Osteoblast (primary cell): ENCODE data around the gene TMEM108. TPM values are rescaled to one million over a fixed set of nuclear protein-coding genes. Genes with fewer than 3 reads are reported as not detected.

Source experiments
- DNase-seq: peaks from one replicate; pipeline ENCODE4 v3.0.0; 2011; ENCODE audit warnings: low spot score, mixed read lengths; ENCODE audit not compliant: insufficient read length; ENCODE audit errors: missing footprints
- H2AFZ ChIP-seq: 2 replicates; pipeline ENCODE4 v1.6.0; 2011; ENCODE audit warnings: mild to moderate bottlenecking, low read length
- H3K27ac ChIP-seq: 2 replicates; pipeline ENCODE4 v1.5.1; 2011; ENCODE audit warnings: mild to moderate bottlenecking, low read depth, low read length, moderate library complexity
- H3K27me3 ChIP-seq: 2 replicates; pipeline ENCODE4 v1.6.0; 2012; ENCODE audit warnings: mild to moderate bottlenecking, control low read depth, inconsistent platforms, low read length, moderate library complexity; ENCODE audit not compliant: insufficient read depth
- H3K36me3 ChIP-seq: 2 replicates; pipeline ENCODE4 v1.5.1; 2011; ENCODE audit warnings: mild to moderate bottlenecking, low read length, control low read depth, moderate library complexity; ENCODE audit not compliant: insufficient read depth
- H3K4me1 ChIP-seq: 2 replicates; pipeline ENCODE4 v1.5.1; 2011; ENCODE audit warnings: mild to moderate bottlenecking, low read length, control low read depth, moderate library complexity; ENCODE audit not compliant: insufficient read depth
- H3K4me2 ChIP-seq: 2 replicates; pipeline ENCODE4 v1.6.0; 2011; ENCODE audit warnings: mild to moderate bottlenecking, low read length; ENCODE audit not compliant: insufficient read depth
- H3K4me3 ChIP-seq: fragments of 200-600 bp; sonication (generic); 3 replicates; pipeline ENCODE4 v1.5.1; 2012; ENCODE audit warnings: mild to moderate bottlenecking, low read length, inconsistent platforms; ENCODE audit not compliant: insufficient read depth
- H3K79me2 ChIP-seq: 2 replicates; pipeline ENCODE4 v1.6.0; 2012; ENCODE audit warnings: mild to moderate bottlenecking, low read length, control low read depth, inconsistent platforms; ENCODE audit not compliant: insufficient read depth
- H3K9me3 ChIP-seq: 2 replicates; pipeline ENCODE4 v1.5.1; 2011; ENCODE audit warnings: low read depth, low read length, control low read depth
- H4K20me1 ChIP-seq: 2 replicates; pipeline ENCODE4 v1.6.0; 2012; ENCODE audit warnings: mild to moderate bottlenecking, low read length, control low read depth; ENCODE audit not compliant: insufficient read depth
- total RNA-seq: library from RNA; depleted of rRNA; stranded (reverse); fragments of >200 nt; gene quantifications from 2 replicates; pipeline ENCODE4 v1.2.3, GENCODE V29; 2012
- TF ChIP-seq, protein P1 (sequence below): IDR thresholded peaks from 2 replicates; pipeline ENCODE4 v1.5.1; 2011; ENCODE audit warnings: mild to moderate bottlenecking, low read depth, low read length, moderate library complexity; ENCODE audit errors: extremely low read depth

Gene TMEM108
- total RNA-seq, 1 donor, result 0.36 TPM

DNA sequence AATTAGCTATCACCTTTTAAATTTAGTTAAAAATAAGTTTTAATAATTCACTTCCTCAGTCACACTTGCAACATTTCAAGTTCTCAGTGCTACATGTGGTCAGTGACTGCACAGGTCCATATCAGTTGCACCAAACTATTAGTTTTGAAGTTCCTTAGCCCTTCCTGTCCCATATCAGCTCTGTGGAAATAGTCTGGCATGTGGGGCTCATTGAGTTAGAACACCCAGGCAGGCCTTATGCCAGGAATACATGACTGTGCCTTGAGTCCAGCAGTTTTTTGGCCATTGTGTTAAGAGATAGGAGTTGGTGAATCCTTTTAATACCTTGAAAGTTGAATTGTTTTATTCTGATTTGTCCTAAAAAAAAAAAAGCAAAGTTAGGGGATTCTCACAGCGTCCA is 207.9 kb downstream of the TMEM108 start:
- no peaks in the 10 kb centered on the region for H3K79me2 ChIP-seq
- no peak overlapping the region for H3K4me3 ChIP-seq
- no peak overlapping the region for H3K27ac ChIP-seq
- H2AFZ ChIP-seq, result no peak overlapping the region
- no peaks in the 10 kb centered on the region for H3K4me1 ChIP-seq
- no peaks in the 10 kb centered on the region for H4K20me1 ChIP-seq
- no peak overlapping the region for H3K4me2 ChIP-seq
- TF ChIP-seq, protein P1, sequence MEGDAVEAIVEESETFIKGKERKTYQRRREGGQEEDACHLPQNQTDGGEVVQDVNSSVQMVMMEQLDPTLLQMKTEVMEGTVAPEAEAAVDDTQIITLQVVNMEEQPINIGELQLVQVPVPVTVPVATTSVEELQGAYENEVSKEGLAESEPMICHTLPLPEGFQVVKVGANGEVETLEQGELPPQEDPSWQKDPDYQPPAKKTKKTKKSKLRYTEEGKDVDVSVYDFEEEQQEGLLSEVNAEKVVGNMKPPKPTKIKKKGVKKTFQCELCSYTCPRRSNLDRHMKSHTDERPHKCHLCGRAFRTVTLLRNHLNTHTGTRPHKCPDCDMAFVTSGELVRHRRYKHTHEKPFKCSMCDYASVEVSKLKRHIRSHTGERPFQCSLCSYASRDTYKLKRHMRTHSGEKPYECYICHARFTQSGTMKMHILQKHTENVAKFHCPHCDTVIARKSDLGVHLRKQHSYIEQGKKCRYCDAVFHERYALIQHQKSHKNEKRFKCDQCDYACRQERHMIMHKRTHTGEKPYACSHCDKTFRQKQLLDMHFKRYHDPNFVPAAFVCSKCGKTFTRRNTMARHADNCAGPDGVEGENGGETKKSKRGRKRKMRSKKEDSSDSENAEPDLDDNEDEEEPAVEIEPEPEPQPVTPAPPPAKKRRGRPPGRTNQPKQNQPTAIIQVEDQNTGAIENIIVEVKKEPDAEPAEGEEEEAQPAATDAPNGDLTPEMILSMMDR, result no peak
- H3K36me3 ChIP-seq, result no peaks in the 10 kb centered on the region
- no peak for DNase-seq
- no peaks in the 10 kb centered on the region for H3K9me3 ChIP-seq
- no peaks in the 10 kb centered on the region for H3K27me3 ChIP-seq

GRCh38 chr3:133246773-133247172 is 208.6 kb downstream of the TMEM108 start:
- Histone ChIP-seq H3K27me3 (no peaks in the 10 kb centered on the region), H3K27ac (no peak overlapping the region), H3K79me2 (no peaks in the 10 kb centered on the region), H4K20me1 (no peaks in the 10 kb centered on the region), H3K4me2 (no peak overlapping the region), H2AFZ (no peak overlapping the region), H3K36me3 (no peaks in the 10 kb centered on the region), H3K4me3 (no peak overlapping the region), H3K9me3 (no peaks in the 10 kb centered on the region), H3K4me1 (no peaks in the 10 kb centered on the region)
- no peak for DNase-seq
- TF ChIP-seq, protein P1, result no peak

DNA sequence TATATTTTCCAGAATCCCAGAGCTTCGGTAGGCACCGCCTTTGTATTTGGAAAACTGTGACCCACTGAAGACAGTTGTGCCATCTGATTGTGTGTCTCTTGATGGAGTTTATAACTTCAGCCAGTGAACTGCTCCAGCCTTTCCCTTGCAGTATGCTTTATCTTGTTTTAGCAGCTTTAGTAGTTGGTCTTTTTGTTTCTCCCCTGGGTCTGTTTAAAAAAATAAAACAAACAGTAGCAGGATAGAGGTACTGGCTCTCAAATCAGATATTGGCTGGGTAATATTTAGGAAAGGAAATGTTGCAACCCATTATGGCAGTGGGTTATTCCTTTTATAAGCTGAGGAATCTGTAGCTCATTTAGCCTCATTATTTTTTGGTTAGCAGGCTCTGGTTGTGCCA is 210.2 kb downstream of the TMEM108 start:
- Histone ChIP-seq H3K4me3 (no peak overlapping the region), H3K4me1 (no peaks in the 10 kb centered on the region), H2AFZ (no peak overlapping the region), H3K9me3 (no peaks in the 10 kb centered on the region), H3K27me3 (no peaks in the 10 kb centered on the region), H3K79me2 (no peaks in the 10 kb centered on the region), H4K20me1 (no peaks in the 10 kb centered on the region), H3K27ac (no peak overlapping the region), H3K4me2 (no peak overlapping the region), H3K36me3 (no peaks in the 10 kb centered on the region)
- DNase-seq, result no peak
- TF ChIP-seq, protein P1, result no peak

- Histone ChIP-seq H3K79me2 (no peaks in the 10 kb centered on the region), H3K4me1 (no peaks in the 10 kb centered on the region), H3K9me3 (no peaks in the 10 kb centered on the region), H3K4me3 (no peak overlapping the region), H3K4me2 (no peak overlapping the region), H4K20me1 (no peaks in the 10 kb centered on the region), H3K27me3 (no peaks in the 10 kb centered on the region), H3K36me3 (no peaks in the 10 kb centered on the region), H3K27ac (no peak overlapping the region), H2AFZ (no peak overlapping the region)
- no peak for DNase-seq
- TF ChIP-seq, protein P1, result no peak
Measured at GRCh38 chr3:133249490-133249889, 211.3 kb downstream of the TMEM108 start.
